Measurements from ENCODE around the gene TTC29.

DNA sequence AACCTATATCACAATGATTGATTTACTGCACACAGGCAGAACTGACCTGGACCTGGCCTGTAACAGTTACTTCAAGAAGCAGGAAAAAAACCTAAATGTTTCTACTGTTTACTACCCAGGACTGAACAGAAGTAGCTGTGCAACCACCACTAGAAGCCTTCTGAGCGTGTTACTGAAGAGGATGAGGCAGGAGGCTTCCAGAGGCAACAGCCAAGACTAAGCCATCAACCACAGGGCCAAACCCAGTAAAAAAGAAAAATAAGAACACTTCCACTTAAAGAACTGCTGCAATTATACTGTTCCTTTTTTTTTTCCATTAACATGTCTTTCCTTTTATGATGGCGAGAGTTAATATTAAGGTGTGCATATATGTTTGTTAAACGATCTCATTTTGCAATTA is 29.4 kb upstream of the TTC29 start:
- TF ChIP-seq EZH2 (IDR thresholded peaks at IDR 0.05; ENCODE audit: insufficient read depth, poor library complexity, severe bottlenecking) (no peak), EZH2phosphoT487 (IDR thresholded peaks at IDR 0.05; ENCODE audit: insufficient read depth, low read depth) (no peak)

Data from GM23248 (cell line).